Measurements from ENCODE around the gene HAVCR1.
A peak's percentile ranks its signal among the peaks of the same experiment; 100 is the strongest.

Gene HAVCR1

DNA sequence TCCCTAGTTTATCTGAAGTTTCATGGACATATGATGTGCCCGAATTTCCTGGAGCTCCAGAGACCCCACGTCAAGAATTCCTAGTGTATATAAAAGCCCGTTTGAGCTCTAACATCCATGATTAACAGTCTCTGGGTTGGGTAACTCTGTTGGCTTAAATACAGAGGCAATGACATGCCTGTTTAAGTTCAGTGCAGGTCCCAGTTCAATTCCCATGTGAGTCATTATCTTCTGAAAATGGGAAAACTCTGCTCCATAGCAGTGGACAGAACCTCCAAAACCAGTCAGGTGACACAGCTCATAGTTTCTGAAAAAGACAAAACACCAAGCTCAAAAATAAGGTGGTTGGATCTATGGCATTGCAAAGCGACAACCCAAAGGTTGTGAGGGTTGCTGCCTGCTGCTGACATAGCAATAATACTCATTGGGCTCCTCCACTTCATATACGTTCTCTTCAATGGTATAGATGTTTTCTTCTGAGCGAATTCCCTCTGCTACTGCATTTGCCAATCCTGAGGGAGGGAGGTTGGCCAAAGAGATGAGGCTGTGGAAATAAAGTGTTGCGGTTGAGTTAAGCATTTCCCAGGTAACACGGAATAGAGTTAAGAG is 27.9 kb upstream of the HAVCR1 start:
- Mint-ChIP-seq H3K27me3 (ENCODE audit: low read depth) (no peaks in the 10 kb centered on the region), H3K4me3 (no peak overlapping the region), H3K9me3 (no peaks in the 10 kb centered on the region), H3K27ac (no peak overlapping the region), H3K4me1 (no peaks in the 10 kb centered on the region), H3K36me3 (ENCODE audit: low read depth) (no peaks in the 10 kb centered on the region)
- TF ChIP-seq, protein P1, sequence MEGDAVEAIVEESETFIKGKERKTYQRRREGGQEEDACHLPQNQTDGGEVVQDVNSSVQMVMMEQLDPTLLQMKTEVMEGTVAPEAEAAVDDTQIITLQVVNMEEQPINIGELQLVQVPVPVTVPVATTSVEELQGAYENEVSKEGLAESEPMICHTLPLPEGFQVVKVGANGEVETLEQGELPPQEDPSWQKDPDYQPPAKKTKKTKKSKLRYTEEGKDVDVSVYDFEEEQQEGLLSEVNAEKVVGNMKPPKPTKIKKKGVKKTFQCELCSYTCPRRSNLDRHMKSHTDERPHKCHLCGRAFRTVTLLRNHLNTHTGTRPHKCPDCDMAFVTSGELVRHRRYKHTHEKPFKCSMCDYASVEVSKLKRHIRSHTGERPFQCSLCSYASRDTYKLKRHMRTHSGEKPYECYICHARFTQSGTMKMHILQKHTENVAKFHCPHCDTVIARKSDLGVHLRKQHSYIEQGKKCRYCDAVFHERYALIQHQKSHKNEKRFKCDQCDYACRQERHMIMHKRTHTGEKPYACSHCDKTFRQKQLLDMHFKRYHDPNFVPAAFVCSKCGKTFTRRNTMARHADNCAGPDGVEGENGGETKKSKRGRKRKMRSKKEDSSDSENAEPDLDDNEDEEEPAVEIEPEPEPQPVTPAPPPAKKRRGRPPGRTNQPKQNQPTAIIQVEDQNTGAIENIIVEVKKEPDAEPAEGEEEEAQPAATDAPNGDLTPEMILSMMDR (IDR thresholded peaks at IDR 0.05; ENCODE audit: unreplicated experiment in 3 of 3) = no peak

DNA sequence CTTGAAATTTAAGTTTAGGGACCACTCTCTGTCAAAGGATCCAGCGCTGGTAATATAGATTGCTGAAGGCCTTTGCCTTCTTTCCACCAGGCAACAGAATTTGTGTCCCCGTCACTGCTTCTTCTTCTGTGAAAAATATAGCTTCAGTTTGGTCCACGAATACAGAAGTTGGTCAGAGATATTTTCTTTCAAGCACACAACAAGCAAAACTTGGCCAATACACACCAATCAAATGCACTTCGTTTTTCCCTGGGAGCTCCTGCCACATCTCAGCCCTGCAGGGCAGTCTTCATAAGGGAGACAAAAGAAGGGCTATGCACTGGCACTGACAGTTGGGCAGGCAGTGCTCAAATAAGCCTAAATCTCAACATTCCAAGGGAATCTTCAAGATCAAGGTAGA is 27.0 kb upstream of the HAVCR1 start:
- Mint-ChIP-seq H3K27ac (no peak overlapping the region), H3K9me3 (no peaks in the 10 kb centered on the region), H3K4me1 (no peaks in the 10 kb centered on the region), H3K27me3 (ENCODE audit: low read depth) (no peaks in the 10 kb centered on the region), H3K36me3 (ENCODE audit: low read depth) (no peaks in the 10 kb centered on the region), H3K4me3 (no peak overlapping the region)
- TF ChIP-seq, protein P1 (IDR thresholded peaks at IDR 0.05; ENCODE audit: unreplicated experiment in 3 of 3) = no peak

DNA sequence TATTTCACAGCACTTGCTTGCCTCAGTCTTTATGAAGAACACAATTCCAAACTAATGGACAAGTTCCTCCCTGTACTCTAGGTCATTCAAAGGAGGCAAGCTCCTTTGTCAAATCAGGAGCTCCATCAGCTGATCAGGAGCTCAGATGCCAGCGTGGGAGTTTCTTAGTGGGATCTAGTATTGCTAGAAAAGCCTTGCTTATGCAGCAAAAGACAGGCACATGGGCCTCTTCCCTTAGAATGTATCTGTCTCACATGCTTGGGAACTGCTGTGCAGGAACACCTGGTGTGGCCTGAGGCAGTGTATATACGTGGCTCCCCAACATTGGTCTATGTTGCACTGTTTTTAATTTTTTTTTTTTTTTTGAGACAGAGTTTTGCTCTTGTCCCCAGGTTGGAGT is 21.4 kb upstream of the HAVCR1 start:
- no peaks in the 10 kb centered on the region for H3K27me3 Mint-ChIP-seq (ENCODE audit: low read depth)
- peak overlapping the region in 1 of 3 experiments; percentile 38 for H3K27ac Mint-ChIP-seq

DNA sequence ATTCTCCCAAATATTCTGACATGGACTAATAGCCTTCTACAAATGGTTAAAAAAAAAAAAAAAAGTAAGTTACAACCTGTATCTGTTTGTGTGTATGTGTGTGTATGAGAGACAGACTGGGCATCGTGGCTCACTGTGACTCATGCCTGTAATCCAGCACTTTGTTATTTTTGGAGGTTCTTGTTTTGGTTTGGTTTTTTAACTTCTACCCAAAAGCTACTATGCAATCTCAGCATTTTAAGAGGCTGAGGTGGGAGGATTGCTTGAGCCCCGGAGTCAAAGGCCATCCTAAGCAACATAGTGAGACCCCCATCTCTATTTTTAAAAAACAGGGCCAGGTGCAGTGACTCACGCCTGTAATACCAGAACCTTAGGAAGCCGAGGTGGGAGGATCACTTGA is 17.6 kb upstream of the HAVCR1 start:
- H3K9me3 Mint-ChIP-seq = no peaks in the 10 kb centered on the region
- H3K4me1 Mint-ChIP-seq = no peaks in the 10 kb centered on the region
- H3K27ac Mint-ChIP-seq = no peak overlapping the region
- H3K4me3 Mint-ChIP-seq = no peak overlapping the region
- no peaks in the 10 kb centered on the region for H3K27me3 Mint-ChIP-seq (ENCODE audit: low read depth)
- TF ChIP-seq, protein P1 (IDR thresholded peaks at IDR 0.05; ENCODE audit: unreplicated experiment in 3 of 3) = no peak
- no peaks in the 10 kb centered on the region for H3K36me3 Mint-ChIP-seq (ENCODE audit: low read depth)

More for the DNA sequence above, 21.4 kb upstream of the HAVCR1 start:
- no peak overlapping the region for H3K4me3 Mint-ChIP-seq
- H3K4me1 Mint-ChIP-seq = no peaks in the 10 kb centered on the region
- no peaks in the 10 kb centered on the region for H3K36me3 Mint-ChIP-seq (ENCODE audit: low read depth)
- H3K9me3 Mint-ChIP-seq = no peaks in the 10 kb centered on the region
- TF ChIP-seq, protein P1 (IDR thresholded peaks at IDR 0.05; ENCODE audit: unreplicated experiment in 3 of 3) = no peak

DNA sequence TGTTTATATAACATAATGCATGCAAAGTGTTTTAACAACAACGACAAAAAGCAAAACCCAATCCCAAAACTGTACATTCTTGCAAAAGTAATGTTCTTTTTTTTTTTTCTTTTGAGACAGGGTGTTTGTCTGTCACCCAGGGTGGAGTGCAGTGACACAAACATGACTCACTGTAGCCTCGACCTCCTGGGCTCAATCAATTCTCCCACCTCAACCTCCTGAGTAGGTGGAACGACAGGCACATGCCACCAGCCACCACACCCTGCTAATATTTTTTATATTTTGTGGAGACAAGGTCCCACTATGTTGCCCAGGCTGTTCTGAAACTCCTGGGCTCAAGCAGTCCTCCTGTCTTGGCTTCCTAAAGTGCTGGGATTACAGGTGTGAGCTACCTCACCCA is 13.6 kb upstream of the HAVCR1 start:
- Mint-ChIP-seq H3K9me3 (no peaks in the 10 kb centered on the region), H3K36me3 (ENCODE audit: low read depth) (no peaks in the 10 kb centered on the region), H3K4me1 (no peaks in the 10 kb centered on the region), H3K27me3 (ENCODE audit: low read depth) (no peaks in the 10 kb centered on the region), H3K27ac (no peak overlapping the region), H3K4me3 (no peak overlapping the region)
- TF ChIP-seq, protein P1 (IDR thresholded peaks at IDR 0.05; ENCODE audit: unreplicated experiment in 3 of 3) = no peak

DNA sequence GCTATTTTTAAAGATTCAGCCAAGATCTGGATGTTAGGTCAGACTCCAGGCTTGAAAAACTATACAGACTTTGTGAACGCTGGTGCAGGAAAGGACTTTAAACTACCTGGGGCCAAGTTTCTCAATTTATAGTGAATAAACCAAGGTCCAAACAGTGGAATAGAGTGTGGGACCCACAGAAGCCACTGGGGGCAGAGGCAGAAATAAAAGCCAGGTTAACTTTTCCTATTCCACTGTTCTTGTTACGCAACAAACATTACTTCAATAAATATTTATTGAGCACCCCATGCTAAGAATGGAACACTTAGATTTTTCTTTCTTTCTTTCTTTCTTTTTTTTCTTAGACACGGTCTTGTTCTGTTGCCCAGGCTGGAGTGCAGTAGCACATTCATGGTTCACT is 11.0 kb upstream of the HAVCR1 start:
- Mint-ChIP-seq H3K4me3 (no peak overlapping the region), H3K36me3 (ENCODE audit: low read depth) (no peaks in the 10 kb centered on the region), H3K27me3 (ENCODE audit: low read depth) (no peaks in the 10 kb centered on the region), H3K9me3 (no peaks in the 10 kb centered on the region), H3K4me1 (no peaks in the 10 kb centered on the region), H3K27ac (no peak overlapping the region)
- TF ChIP-seq, protein P1 (IDR thresholded peaks at IDR 0.05; ENCODE audit: unreplicated experiment in 3 of 3) = no peak

Data from nephron (organoid).